Glutamatergic neuron (in vitro differentiated cells): ENCODE data around the gene PPP1R8. TPM values are rescaled to one million over a fixed set of nuclear protein-coding genes. Genes with fewer than 3 reads are reported as not detected.
"Not testable (repeated sequence)": the region's sequence is repeated elsewhere in the genome, so short reads cannot be mapped to it uniquely, and the experiment has no call there.

Experiments used
- DNase-seq: peaks from one replicate; pipeline ENCODE4 v3.0.0; 2022
- H3K27ac Mint-ChIP-seq: one replicate; pipeline ENCODE4 v1.8.0; 2020; ENCODE audit warnings: mild to moderate bottlenecking, mixed read lengths, inconsistent platforms; ENCODE audit not compliant: unreplicated experiment
- H3K27me3 Mint-ChIP-seq: one replicate; pipeline ENCODE4 v1.8.0; 2020; ENCODE audit warnings: mild to moderate bottlenecking, moderate library complexity, mixed read lengths, inconsistent platforms; ENCODE audit not compliant: unreplicated experiment
- H3K36me3 Mint-ChIP-seq: one replicate; pipeline ENCODE4 v1.8.0; 2020; ENCODE audit warnings: mild to moderate bottlenecking, mixed read lengths, inconsistent platforms; ENCODE audit not compliant: unreplicated experiment
- H3K4me1 Mint-ChIP-seq: one replicate; pipeline ENCODE4 v1.8.0; 2020; ENCODE audit warnings: mild to moderate bottlenecking, low read depth, mixed read lengths, inconsistent platforms; ENCODE audit not compliant: unreplicated experiment
- H3K4me3 Mint-ChIP-seq: one replicate; pipeline ENCODE4 v1.8.0; 2020; ENCODE audit warnings: mild to moderate bottlenecking, mixed read lengths, inconsistent platforms; ENCODE audit not compliant: unreplicated experiment
- H3K9me3 Mint-ChIP-seq: one replicate; pipeline ENCODE4 v1.8.0; 2020; ENCODE audit warnings: mild to moderate bottlenecking, moderate library complexity, mixed read lengths, inconsistent platforms; ENCODE audit not compliant: unreplicated experiment
- CTCF ChIP-seq: fragments of 200-600 bp; sonication (generic); IDR thresholded peaks from one replicate; pipeline ENCODE4 v1.5.0; 2021; ENCODE audit not compliant: partially characterized antibody, unreplicated experiment
- total RNA-seq: library from RNA; stranded (reverse); fragmentation: NEBNext Ultra II Directional; extraction: Animal tissue kit (Norgen Biotek cat#: 25700); gene quantifications from one replicate; pipeline ENCODE4 v1.2.1, GENCODE V29; 2021; ENCODE audit not compliant: unreplicated experiment

PPP1R8 gene
- total RNA-seq, 1 donor from 2014 or later, result 60.2 TPM

GRCh38 chr1:27789540-27790041 lies 41.0 kb upstream of the PPP1R8 start:
- Mint-ChIP-seq H3K27me3 (no peaks in the 10 kb centered on the region), H3K36me3 (no peaks in the 10 kb centered on the region), H3K27ac (no peak overlapping the region), H3K4me1 (no peaks in the 10 kb centered on the region), H3K9me3 (no peaks in the 10 kb centered on the region), H3K4me3 (no peak overlapping the region)
- DNase-seq, result no peak
- no peak for TF ChIP-seq CTCF

- H3K9me3 Mint-ChIP-seq, H3K27me3 Mint-ChIP-seq, H3K27ac Mint-ChIP-seq, H3K36me3 Mint-ChIP-seq, H3K4me3 Mint-ChIP-seq, DNase-seq, H3K4me1 Mint-ChIP-seq: not testable (repeated sequence)
Observed at GRCh38 chr1:27790270-27790669, 40.3 kb upstream of the PPP1R8 start.

- no peak for TF ChIP-seq CTCF
- no peaks in the 10 kb centered on the region for H3K4me1 Mint-ChIP-seq
- no peaks in the 10 kb centered on the region for H3K36me3 Mint-ChIP-seq
- peaks cover 2% of the 10 kb centered on the region for H3K27me3 Mint-ChIP-seq
- H3K4me3 Mint-ChIP-seq, result no peak overlapping the region
- H3K9me3 Mint-ChIP-seq, result no peaks in the 10 kb centered on the region
- no peak for DNase-seq
- H3K27ac Mint-ChIP-seq, result no peak overlapping the region
Observed at GRCh38 chr1:27795601-27796000, 35.0 kb upstream of the PPP1R8 start.

- Mint-ChIP-seq H3K27me3 (no peaks in the 10 kb centered on the region), H3K9me3 (no peaks in the 10 kb centered on the region), H3K27ac (no peak overlapping the region), H3K36me3 (no peaks in the 10 kb centered on the region), H3K4me3 (no peak overlapping the region), H3K4me1 (no peaks in the 10 kb centered on the region)
- TF ChIP-seq CTCF, result no peak
- no peak for DNase-seq
Observed at GRCh38 chr1:27804791-27805190, 25.8 kb upstream of the PPP1R8 start.

- Mint-ChIP-seq H3K27me3 (no peaks in the 10 kb centered on the region), H3K9me3 (no peaks in the 10 kb centered on the region), H3K36me3 (no peaks in the 10 kb centered on the region), H3K27ac (no peak overlapping the region), H3K4me1 (no peaks in the 10 kb centered on the region), H3K4me3 (no peak overlapping the region)
- no peak for DNase-seq
- TF ChIP-seq CTCF, result no peak
Observed at GRCh38 chr1:27806758-27807157, 23.8 kb upstream of the PPP1R8 start.

GRCh38 chr1:27807385-27807784 lies 23.2 kb upstream of the PPP1R8 start:
- no peaks in the 10 kb centered on the region for H3K4me1 Mint-ChIP-seq
- H3K4me3 Mint-ChIP-seq, result no peak overlapping the region
- no peaks in the 10 kb centered on the region for H3K27me3 Mint-ChIP-seq
- no peak for TF ChIP-seq CTCF
- H3K9me3 Mint-ChIP-seq, result no peaks in the 10 kb centered on the region
- no peaks in the 10 kb centered on the region for H3K36me3 Mint-ChIP-seq
- H3K27ac Mint-ChIP-seq, result no peak overlapping the region
- no peak for DNase-seq

- H3K27ac Mint-ChIP-seq, H3K9me3 Mint-ChIP-seq, DNase-seq, H3K4me1 Mint-ChIP-seq, H3K27me3 Mint-ChIP-seq, H3K36me3 Mint-ChIP-seq, H3K4me3 Mint-ChIP-seq: not testable (repeated sequence)
Observed at GRCh38 chr1:27808131-27808530, 22.5 kb upstream of the PPP1R8 start.
